ENCODE measurements around the gene SUCNR1. TPM values are rescaled to one million over a fixed set of nuclear protein-coding genes. Genes with fewer than 3 reads are reported as not detected.

Gene SUCNR1
- total RNA-seq, 1 experiment from 2014 or later: 0.41 TPM

- BruUV-seq (replicated peaks): no TSS peak
- DNase-seq (ENCODE audit: low spot score): no peak
- no peaks in the 10 kb centered on the region for H3K4me1 ChIP-seq (ENCODE audit: insufficient read depth, low read length, poor library complexity, severe bottlenecking)
- ChIA-PET POLR2A (ENCODE audit: low non-redundant PET) (no interaction called here), CTCF (no interaction called here)
- TF ChIP-seq CTCF (conservative IDR thresholded peaks at IDR 0.05; ENCODE audit: low read depth, low read length) (no peak), EZH2 (IDR thresholded peaks at IDR 0.05; ENCODE audit: borderline replicate concordance, low read depth, low read length, poor library complexity, severe bottlenecking) (no peak)
- intact Hi-C loops (cut with micrococcal nuclease; ENCODE audit: unreplicated experiment): no loop called here
- no peaks in the 10 kb centered on the region for H3K36me3 ChIP-seq (ENCODE audit: insufficient read depth, low read length, poor library complexity, severe bottlenecking)
- H3K9me3 ChIP-seq (ENCODE audit: low read depth, low read length, poor library complexity, severe bottlenecking): no peaks in the 10 kb centered on the region
- no peaks in the 10 kb centered on the region for H3K27me3 ChIP-seq (replicated peaks; ENCODE audit: insufficient read depth, low read depth, low read length, poor library complexity)
- no peak overlapping the region for H3K4me3 ChIP-seq (ENCODE audit: low read depth, low read length, poor library complexity, severe bottlenecking)
- no peak overlapping the region for H3K27ac ChIP-seq (ENCODE audit: low read depth, low read length, poor library complexity, severe bottlenecking)
Measured at GRCh38 chr3:151901644-151902285, 28.3 kb downstream of the SUCNR1 start.

DNA sequence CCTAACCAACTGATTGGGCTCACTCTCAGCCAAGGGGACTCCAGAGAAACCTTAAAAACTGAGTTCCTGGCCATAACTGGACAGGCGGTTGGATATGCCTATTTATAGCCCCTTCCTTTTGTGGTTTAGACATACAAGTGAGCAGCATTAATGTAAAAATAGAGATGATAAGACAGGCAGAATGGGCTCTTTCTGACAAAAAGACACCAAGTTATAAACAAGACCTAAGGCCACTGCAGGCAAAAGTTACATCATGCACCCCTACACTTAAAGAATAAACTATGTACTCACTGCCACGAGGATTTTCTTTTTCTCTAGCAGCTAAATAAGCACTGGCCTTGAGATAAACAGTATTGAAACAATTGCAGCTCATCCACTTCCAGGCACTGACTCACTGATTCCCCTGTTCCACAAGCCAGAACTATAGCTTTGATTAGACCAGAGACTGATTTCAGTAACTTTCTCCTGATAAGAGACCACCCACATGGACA lies 30.1 kb downstream of the SUCNR1 start:
- Histone ChIP-seq H3K9me3 (ENCODE audit: low read depth, low read length, poor library complexity, severe bottlenecking) (no peaks in the 10 kb centered on the region), H3K4me3 (ENCODE audit: low read depth, low read length, poor library complexity, severe bottlenecking) (no peak overlapping the region), H3K27me3 (replicated peaks; ENCODE audit: insufficient read depth, low read depth, low read length, poor library complexity) (no peaks in the 10 kb centered on the region), H3K27ac (ENCODE audit: low read depth, low read length, poor library complexity, severe bottlenecking) (no peak overlapping the region), H3K4me1 (ENCODE audit: insufficient read depth, low read length, poor library complexity, severe bottlenecking) (no peaks in the 10 kb centered on the region), H3K36me3 (ENCODE audit: insufficient read depth, low read length, poor library complexity, severe bottlenecking) (no peaks in the 10 kb centered on the region)
- intact Hi-C loops (cut with micrococcal nuclease; ENCODE audit: unreplicated experiment): no loop called here
- DNase-seq (ENCODE audit: low spot score): no peak
- no TSS peak for BruUV-seq (replicated peaks)
- ChIA-PET POLR2A (ENCODE audit: low non-redundant PET) (no interaction called here), CTCF (no interaction called here)
- TF ChIP-seq EZH2 (IDR thresholded peaks at IDR 0.05; ENCODE audit: borderline replicate concordance, low read depth, low read length, poor library complexity, severe bottlenecking) (no peak), CTCF (conservative IDR thresholded peaks at IDR 0.05; ENCODE audit: low read depth, low read length) (no peak)

GRCh38 chr3:151905647-151906046 lies 32.2 kb downstream of the SUCNR1 start:
- Histone ChIP-seq H3K4me3 (ENCODE audit: low read depth, low read length, poor library complexity, severe bottlenecking) (no peak overlapping the region), H3K27me3 (replicated peaks; ENCODE audit: insufficient read depth, low read depth, low read length, poor library complexity) (no peaks in the 10 kb centered on the region), H3K27ac (ENCODE audit: low read depth, low read length, poor library complexity, severe bottlenecking) (no peak overlapping the region), H3K36me3 (ENCODE audit: insufficient read depth, low read length, poor library complexity, severe bottlenecking) (no peaks in the 10 kb centered on the region), H3K4me1 (ENCODE audit: insufficient read depth, low read length, poor library complexity, severe bottlenecking) (no peaks in the 10 kb centered on the region), H3K9me3 (ENCODE audit: low read depth, low read length, poor library complexity, severe bottlenecking) (no peaks in the 10 kb centered on the region)
- POLR2A ChIA-PET (ENCODE audit: low non-redundant PET): no interaction called here
- intact Hi-C loops (cut with micrococcal nuclease; ENCODE audit: unreplicated experiment): no loop called here
- CTCF ChIA-PET: no interaction called here
- TF ChIP-seq EZH2 (IDR thresholded peaks at IDR 0.05; ENCODE audit: borderline replicate concordance, low read depth, low read length, poor library complexity, severe bottlenecking): no peak
- TF ChIP-seq CTCF (conservative IDR thresholded peaks at IDR 0.05; ENCODE audit: low read depth, low read length): no peak
- no peak for DNase-seq (ENCODE audit: low spot score)
- no TSS peak for BruUV-seq (replicated peaks)
